ENCODE measurements around the gene EAPP.
"Not testable (repeated sequence)": the region's sequence is repeated elsewhere in the genome, so short reads cannot be mapped to it uniquely, and the experiment has no call there.

Gene EAPP

DNA sequence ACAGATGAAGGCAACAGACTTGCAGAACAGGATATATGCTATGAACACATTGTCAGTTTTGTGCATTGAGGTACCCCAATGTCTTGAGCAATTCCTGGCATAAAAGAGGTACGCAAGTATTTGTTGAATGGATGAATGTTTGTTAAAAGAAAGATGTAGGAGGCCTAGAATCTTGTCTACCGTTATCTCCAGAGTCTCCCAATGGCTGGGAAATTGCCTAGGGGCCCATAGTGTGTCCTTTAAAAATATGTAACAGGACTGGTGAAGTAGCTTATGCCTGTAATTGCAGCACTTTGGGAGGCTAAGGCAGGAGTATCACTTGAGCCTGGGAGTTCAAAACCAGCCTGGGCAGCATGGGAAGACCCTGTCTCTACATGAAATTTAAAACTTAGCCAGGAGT lies 57.0 kb downstream of the EAPP start:
- no peak for DNase-seq (ENCODE audit: low spot score)

DNA sequence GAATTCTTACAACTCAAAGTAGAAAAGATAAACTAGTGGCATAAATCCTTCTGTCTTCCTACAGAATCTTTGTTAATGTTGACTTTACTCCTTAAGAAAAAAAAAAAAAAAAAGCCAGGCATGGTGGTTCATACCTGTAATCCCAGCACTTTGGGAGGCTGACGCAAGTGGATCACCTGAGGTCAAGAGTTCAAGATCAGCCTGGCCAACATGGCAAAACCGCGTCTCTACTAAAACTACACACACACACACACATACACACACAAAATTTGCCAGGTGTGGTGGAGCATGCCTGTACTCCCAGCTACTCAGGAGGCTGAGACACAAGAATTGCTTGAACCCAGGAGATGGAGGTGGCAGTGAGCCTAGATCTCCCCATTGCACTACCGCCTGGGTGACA lies 59.8 kb downstream of the EAPP start:
- DNase-seq (ENCODE audit: low spot score): no peak

DNA sequence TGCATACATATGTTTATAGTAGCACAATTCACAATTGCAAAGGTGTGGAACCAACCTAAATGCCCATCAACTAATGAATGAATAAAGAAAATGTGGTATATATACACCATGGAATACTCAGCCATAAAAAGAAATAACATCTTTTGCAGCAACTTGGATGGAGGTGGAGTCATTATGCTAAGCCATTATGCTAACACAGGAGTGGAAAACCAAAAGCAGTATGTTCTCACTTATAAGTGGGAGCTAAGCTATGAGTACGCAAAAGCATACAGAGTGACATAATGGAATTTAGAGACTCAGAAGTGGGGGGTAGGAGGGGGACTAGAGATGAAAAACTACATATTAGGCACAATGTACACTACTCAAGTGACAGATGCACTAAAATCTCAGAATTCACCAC lies 61.2 kb downstream of the EAPP start:
- no peak for DNase-seq (ENCODE audit: low spot score)

DNA sequence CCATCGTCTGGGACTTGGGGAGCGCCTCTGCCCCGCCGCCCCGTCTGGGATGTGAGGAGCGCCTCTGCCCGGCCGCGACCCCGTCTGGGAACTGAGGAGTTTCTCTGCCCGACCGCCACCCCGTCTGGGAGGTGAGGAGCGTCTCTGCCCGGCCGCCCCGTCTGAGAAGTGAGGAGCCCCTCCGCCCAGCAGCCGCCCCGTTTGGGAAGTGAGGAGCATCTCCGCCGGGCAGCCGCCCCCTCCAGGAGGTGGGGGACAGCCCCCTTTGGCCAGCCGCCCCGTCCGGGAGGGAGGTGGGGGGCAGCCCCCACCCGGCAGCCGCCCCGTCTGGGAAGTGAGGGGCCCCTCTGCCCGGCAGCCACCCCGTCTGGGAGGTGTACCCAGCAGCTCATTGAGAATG lies 63.5 kb downstream of the EAPP start:
- not testable (repeated sequence) for DNase-seq (ENCODE audit: low spot score)

DNA sequence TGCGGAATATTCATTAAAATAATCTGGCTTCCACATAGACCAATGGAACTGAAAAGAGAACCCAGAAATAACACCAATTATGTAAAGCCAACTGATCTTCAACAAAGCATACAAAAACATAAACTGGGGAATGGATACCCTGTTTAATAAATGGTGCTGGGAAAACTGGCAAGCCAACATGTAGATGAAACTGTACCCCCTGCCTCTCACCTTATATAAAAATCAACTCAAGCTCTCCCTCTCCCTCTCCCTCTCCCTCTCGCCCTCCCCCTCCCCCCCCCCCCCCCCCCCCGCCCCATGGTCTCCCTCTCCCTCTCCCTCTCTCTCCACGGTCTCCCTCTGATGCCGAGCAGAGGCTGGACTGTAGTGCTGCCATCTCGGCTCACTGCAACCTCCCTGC lies 64.3 kb downstream of the EAPP start:
- DNase-seq (ENCODE audit: low spot score): no peak

DNA sequence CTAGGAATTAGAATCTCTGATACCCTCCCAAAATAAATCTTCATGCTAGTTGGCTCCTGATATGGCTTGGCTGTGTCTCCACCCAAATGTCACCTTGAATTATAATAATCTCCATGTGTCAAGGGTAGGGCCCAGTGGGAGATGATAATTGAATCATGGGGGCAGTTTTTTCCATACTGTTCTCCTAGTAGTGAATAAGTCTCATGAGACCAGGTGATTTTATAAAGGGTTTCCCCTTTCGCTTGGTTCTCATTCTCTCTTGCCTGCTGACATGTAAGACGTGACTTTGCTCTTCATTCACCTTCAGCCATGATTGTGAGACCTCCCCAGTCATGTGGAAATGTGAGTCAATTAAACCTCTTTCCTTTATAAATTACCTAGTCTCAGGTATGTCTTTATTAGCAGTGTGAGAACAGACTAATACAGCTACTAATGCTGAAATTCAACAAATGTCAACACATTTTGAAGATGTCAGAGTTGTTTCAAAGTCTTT lies 65.3 kb downstream of the EAPP start:
- no peak for DNase-seq (ENCODE audit: low spot score)

DNA sequence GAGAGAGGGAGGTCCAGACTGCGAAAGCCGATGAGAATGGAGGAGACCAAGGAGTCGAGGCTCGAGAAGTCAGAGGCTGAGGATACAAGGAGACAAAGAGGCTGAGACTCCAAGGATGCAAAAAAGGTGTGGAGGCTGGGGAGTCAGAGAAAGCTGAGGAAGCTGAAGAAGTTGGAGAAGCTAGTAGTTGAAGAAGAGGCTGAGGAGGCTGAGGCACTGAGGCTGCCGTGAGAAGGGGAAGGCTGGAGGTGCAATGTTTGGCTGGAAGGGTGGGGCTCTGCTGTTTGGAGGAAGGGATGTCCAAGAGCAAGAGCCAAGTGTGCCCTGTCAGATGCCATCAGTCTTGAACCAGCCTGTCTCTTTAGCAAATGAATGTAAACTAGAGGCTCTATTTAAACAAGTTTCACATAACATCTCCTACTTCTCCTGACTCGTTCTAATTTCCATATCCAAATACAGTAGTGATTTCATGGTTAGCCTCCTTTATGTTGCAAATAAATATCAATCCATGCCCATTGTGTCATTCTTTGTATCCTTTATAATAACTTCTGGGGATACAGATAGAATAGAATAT lies 66.7 kb downstream of the EAPP start:
- DNase-seq (ENCODE audit: low spot score): no peak

DNA sequence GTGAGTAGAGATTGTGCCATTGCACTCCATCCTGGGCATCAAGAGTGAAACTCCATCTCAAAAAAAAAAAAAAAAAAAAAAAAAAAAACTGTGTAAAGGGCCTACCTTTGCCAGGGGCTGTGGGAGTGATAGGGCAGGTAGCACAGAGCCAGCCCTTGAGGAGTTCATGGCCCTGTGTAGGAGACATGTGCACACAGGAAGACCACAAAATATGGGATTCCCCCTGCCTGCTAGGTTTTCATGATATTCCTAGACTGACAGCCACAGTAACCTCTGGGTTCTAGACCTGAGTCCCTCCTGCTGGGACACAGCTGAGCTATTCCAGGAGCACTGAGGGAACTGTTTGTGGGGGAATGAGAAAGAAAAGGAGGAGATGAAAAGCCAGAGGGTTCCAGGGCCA lies 69.2 kb downstream of the EAPP start:
- DNase-seq (ENCODE audit: low spot score): no peak

DNA sequence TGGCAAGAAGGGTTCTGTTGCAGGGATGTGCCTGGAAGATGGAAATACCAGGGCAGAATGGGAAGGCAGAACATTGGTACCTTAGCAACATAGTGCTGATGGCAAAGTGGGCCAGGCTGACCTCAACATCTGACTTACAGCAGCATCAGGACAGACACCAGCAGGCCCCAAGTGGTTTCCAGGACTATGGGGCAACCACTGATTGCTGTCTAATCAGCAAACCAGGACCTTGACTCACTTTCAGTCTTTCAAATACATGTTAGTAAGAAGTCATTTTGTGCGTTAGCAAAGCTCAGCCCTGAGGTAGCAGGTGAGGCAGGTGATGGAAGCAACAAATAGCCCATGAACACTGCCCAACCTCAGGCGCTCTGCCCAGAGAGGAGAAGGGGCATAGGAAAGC lies 72.8 kb downstream of the EAPP start:
- no peak for DNase-seq (ENCODE audit: low spot score)
